Measurements from ENCODE around the gene ATP11C.

The ATP11C gene

DNA sequence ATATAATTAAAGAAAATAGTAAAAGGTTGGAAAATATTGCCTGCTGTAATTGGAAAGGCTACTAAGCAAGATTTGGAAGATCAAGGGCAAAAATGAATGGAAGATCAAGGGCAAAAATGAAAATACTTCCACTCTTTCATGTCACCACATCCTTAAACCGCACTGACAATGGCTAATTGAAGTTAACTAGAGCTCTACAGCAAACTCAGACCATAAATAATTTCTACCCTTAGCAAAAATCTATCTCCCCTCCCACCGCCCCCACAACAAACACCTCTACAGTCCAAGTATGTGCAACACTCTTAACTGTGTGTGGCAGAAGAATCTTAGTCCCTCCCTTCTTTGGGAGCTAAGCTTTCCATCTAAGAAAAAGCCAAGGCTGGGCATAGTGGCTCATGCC, 27.1 kb downstream of the ATP11C start:
- DNase-seq (ENCODE audit: low spot score) = no peak
- TF ChIP-seq, protein P1, sequence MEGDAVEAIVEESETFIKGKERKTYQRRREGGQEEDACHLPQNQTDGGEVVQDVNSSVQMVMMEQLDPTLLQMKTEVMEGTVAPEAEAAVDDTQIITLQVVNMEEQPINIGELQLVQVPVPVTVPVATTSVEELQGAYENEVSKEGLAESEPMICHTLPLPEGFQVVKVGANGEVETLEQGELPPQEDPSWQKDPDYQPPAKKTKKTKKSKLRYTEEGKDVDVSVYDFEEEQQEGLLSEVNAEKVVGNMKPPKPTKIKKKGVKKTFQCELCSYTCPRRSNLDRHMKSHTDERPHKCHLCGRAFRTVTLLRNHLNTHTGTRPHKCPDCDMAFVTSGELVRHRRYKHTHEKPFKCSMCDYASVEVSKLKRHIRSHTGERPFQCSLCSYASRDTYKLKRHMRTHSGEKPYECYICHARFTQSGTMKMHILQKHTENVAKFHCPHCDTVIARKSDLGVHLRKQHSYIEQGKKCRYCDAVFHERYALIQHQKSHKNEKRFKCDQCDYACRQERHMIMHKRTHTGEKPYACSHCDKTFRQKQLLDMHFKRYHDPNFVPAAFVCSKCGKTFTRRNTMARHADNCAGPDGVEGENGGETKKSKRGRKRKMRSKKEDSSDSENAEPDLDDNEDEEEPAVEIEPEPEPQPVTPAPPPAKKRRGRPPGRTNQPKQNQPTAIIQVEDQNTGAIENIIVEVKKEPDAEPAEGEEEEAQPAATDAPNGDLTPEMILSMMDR (IDR thresholded peaks at IDR 0.05; ENCODE audit: borderline replicate concordance, control extremely low read depth, extremely low read depth, insufficient read depth, missing control alignments) = no peak
- in situ Hi-C loops (cut with MboI; ENCODE audit: low sequenced_read_pairs, unreplicated experiment) = no loop called here

GRCh38 chrX:139905051-139905450, 27.8 kb downstream of the ATP11C start:
- DNase-seq (ENCODE audit: low spot score) = no peak
- in situ Hi-C loops (cut with MboI; ENCODE audit: low sequenced_read_pairs, unreplicated experiment) = no loop called here
- TF ChIP-seq, protein P1 (IDR thresholded peaks at IDR 0.05; ENCODE audit: borderline replicate concordance, control extremely low read depth, extremely low read depth, insufficient read depth, missing control alignments) = no peak

DNA sequence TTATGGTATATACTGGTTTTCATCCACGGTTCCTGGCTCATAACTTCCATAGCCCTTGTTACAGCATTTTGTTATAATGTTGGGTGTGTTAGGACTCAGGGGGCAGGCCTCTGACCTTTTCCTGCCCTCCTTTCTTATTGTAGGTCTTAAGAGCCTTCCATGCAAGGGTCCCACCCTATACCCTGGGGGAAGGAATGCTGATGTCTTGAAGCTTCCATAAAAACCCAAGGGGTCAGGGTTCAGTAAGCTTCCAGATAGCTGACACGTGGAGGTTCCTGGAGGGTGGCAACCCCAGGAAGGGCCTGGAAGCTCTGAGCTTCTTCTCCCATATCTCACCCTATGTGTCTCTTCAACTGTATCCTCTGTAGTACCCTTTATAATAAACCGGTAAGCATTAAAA, 29.6 kb downstream of the ATP11C start:
- TF ChIP-seq, protein P1 (IDR thresholded peaks at IDR 0.05; ENCODE audit: borderline replicate concordance, control extremely low read depth, extremely low read depth, insufficient read depth, missing control alignments) = no peak
- in situ Hi-C loops (cut with MboI; ENCODE audit: low sequenced_read_pairs, unreplicated experiment) = no loop called here
- DNase-seq (ENCODE audit: low spot score) = no peak

DNA sequence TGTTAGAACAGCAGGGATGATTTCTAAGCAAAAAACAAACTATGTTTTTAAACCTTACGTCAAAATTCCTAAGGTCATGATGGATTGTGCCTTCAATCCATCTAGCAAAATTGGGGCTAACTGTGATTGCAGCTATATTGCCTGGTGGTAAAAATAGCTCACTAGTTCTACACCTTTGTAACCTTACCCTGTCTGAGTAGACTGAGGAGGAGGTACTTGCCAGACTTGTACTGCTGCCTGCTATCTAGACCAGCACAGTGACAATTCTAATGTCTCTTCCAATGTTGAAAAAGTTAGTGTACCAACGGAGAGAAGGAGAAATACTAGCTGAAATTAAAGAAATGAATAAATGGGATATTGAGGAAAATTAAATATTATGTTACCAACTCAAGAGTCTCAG, 30.3 kb downstream of the ATP11C start:
- no peak for DNase-seq (ENCODE audit: low spot score)
- in situ Hi-C loops (cut with MboI; ENCODE audit: low sequenced_read_pairs, unreplicated experiment) = no loop called here
- TF ChIP-seq, protein P1 (IDR thresholded peaks at IDR 0.05; ENCODE audit: borderline replicate concordance, control extremely low read depth, extremely low read depth, insufficient read depth, missing control alignments) = no peak

GRCh38 chrX:139898334-139898733, 34.5 kb downstream of the ATP11C start:
- TF ChIP-seq, protein P1 (IDR thresholded peaks at IDR 0.05; ENCODE audit: borderline replicate concordance, control extremely low read depth, extremely low read depth, insufficient read depth, missing control alignments) = no peak
- no peak for DNase-seq (ENCODE audit: low spot score)
- in situ Hi-C loops (cut with MboI; ENCODE audit: low sequenced_read_pairs, unreplicated experiment) = no loop called here

DNA sequence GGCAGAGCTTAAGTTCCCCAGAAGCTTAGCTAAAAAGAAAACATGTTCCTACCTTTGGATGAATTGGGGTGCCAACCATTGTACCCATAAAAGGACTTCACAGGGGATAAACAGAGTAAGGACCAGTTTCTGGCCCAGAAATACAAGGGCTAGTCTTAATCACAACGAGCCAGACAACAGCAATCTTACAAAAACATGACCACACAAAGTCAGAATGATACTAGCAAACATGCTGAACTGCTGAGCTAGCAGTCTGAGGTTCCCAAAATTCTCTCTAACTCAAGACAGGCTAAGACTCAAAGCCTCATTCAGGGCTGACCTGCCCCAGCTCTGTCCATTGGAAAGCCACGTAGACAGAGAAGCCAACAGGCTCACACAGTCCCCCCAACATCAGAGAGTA, 40.3 kb downstream of the ATP11C start:
- in situ Hi-C loops (cut with MboI; ENCODE audit: low sequenced_read_pairs, unreplicated experiment) = no loop called here
- TF ChIP-seq, protein P1 (IDR thresholded peaks at IDR 0.05; ENCODE audit: borderline replicate concordance, control extremely low read depth, extremely low read depth, insufficient read depth, missing control alignments) = no peak
- peak; percentile 6 for DNase-seq (ENCODE audit: low spot score)
